Measurements from ENCODE around the gene PIGL.
A peak's percentile ranks its signal among the peaks of the same experiment; 100 is the strongest.

The PIGL gene

GRCh38 chr17:16345565-16345964 is 128.6 kb downstream of the PIGL start:
- no peak overlapping the region for H3K27ac ChIP-seq (ENCODE audit: low read depth, low read length)
- H3K4me1 ChIP-seq (ENCODE audit: control insufficient read depth in 1 of 2, insufficient read depth in 2 of 2, low read length in 2 of 2) = no peaks in the 10 kb centered on the region
- H3K36me3 ChIP-seq (ENCODE audit: control insufficient read depth in 1 of 2, insufficient read depth in 2 of 2, low read length in 2 of 2) = peaks cover 33 to 56% of the 10 kb centered on the region in 2 donors
- no peak overlapping the region for H3K9ac ChIP-seq (ENCODE audit: low read depth in 1 of 2, low read length in 2 of 2)
- H3K27me3 ChIP-seq (ENCODE audit: control insufficient read depth in 1 of 2, insufficient read depth in 2 of 2, low read length in 2 of 2) = no peaks in the 10 kb centered on the region
- H3K4me3 ChIP-seq (ENCODE audit: low read depth in 1 of 2, low read length in 2 of 2) = no peak overlapping the region
- no peaks in the 10 kb centered on the region for H3K9me3 ChIP-seq (ENCODE audit: control insufficient read depth in 1 of 2, low read length in 2 of 2)

GRCh38 chr17:16346721-16347271 is 129.8 kb downstream of the PIGL start:
- no peak overlapping the region for H3K4me3 ChIP-seq (ENCODE audit: low read depth in 1 of 2, low read length in 2 of 2)
- no peak overlapping the region for H3K27ac ChIP-seq (ENCODE audit: low read depth, low read length)
- H3K27me3 ChIP-seq (ENCODE audit: control insufficient read depth in 1 of 2, insufficient read depth in 2 of 2, low read length in 2 of 2) = no peaks in the 10 kb centered on the region
- H3K4me1 ChIP-seq (ENCODE audit: control insufficient read depth in 1 of 2, insufficient read depth in 2 of 2, low read length in 2 of 2) = no peaks in the 10 kb centered on the region
- H3K9me3 ChIP-seq (ENCODE audit: control insufficient read depth in 1 of 2, low read length in 2 of 2) = no peaks in the 10 kb centered on the region
- H3K36me3 ChIP-seq (ENCODE audit: control insufficient read depth in 1 of 2, insufficient read depth in 2 of 2, low read length in 2 of 2) = peaks cover 33 to 56% of the 10 kb centered on the region in 2 donors
- no peak overlapping the region for H3K9ac ChIP-seq (ENCODE audit: low read depth in 1 of 2, low read length in 2 of 2)

GRCh38 chr17:16348586-16348985 is 131.6 kb downstream of the PIGL start:
- Histone ChIP-seq H3K4me3 (ENCODE audit: low read depth in 1 of 2, low read length in 2 of 2) (no peak overlapping the region), H3K9me3 (ENCODE audit: control insufficient read depth in 1 of 2, low read length in 2 of 2) (no peaks in the 10 kb centered on the region), H3K36me3 (ENCODE audit: control insufficient read depth in 1 of 2, insufficient read depth in 2 of 2, low read length in 2 of 2) (peaks cover 24 to 41% of the 10 kb centered on the region in 2 donors), H3K4me1 (ENCODE audit: control insufficient read depth in 1 of 2, insufficient read depth in 2 of 2, low read length in 2 of 2) (no peaks in the 10 kb centered on the region), H3K9ac (ENCODE audit: low read depth in 1 of 2, low read length in 2 of 2) (no peak overlapping the region), H3K27ac (ENCODE audit: low read depth, low read length) (no peak overlapping the region), H3K27me3 (ENCODE audit: control insufficient read depth in 1 of 2, insufficient read depth in 2 of 2, low read length in 2 of 2) (no peaks in the 10 kb centered on the region)

GRCh38 chr17:16349431-16349830 is 132.4 kb downstream of the PIGL start:
- no peak overlapping the region for H3K4me3 ChIP-seq (ENCODE audit: low read depth in 1 of 2, low read length in 2 of 2)
- no peaks in the 10 kb centered on the region for H3K4me1 ChIP-seq (ENCODE audit: control insufficient read depth in 1 of 2, insufficient read depth in 2 of 2, low read length in 2 of 2)
- H3K27me3 ChIP-seq (ENCODE audit: control insufficient read depth in 1 of 2, insufficient read depth in 2 of 2, low read length in 2 of 2) = no peaks in the 10 kb centered on the region
- no peak overlapping the region for H3K9ac ChIP-seq (ENCODE audit: low read depth in 1 of 2, low read length in 2 of 2)
- H3K9me3 ChIP-seq (ENCODE audit: control insufficient read depth in 1 of 2, low read length in 2 of 2) = no peaks in the 10 kb centered on the region
- no peak overlapping the region for H3K27ac ChIP-seq (ENCODE audit: low read depth, low read length)
- peaks cover 16 to 35% of the 10 kb centered on the region in 2 donors for H3K36me3 ChIP-seq (ENCODE audit: control insufficient read depth in 1 of 2, insufficient read depth in 2 of 2, low read length in 2 of 2)

GRCh38 chr17:16351831-16352230 is 134.8 kb downstream of the PIGL start:
- Histone ChIP-seq H3K4me1 (ENCODE audit: control insufficient read depth in 1 of 2, insufficient read depth in 2 of 2, low read length in 2 of 2) (no peaks in the 10 kb centered on the region), H3K27me3 (ENCODE audit: control insufficient read depth in 1 of 2, insufficient read depth in 2 of 2, low read length in 2 of 2) (no peaks in the 10 kb centered on the region), H3K9ac (ENCODE audit: low read depth in 1 of 2, low read length in 2 of 2) (peak overlapping the region; percentile 79 to 92), H3K36me3 (ENCODE audit: control insufficient read depth in 1 of 2, insufficient read depth in 2 of 2, low read length in 2 of 2) (peaks cover 15 to 25% of the 10 kb centered on the region in 2 donors), H3K27ac (ENCODE audit: low read depth, low read length) (no peak overlapping the region), H3K4me3 (ENCODE audit: low read depth in 1 of 2, low read length in 2 of 2) (peak overlapping the region; percentile 83 to 92), H3K9me3 (ENCODE audit: control insufficient read depth in 1 of 2, low read length in 2 of 2) (no peaks in the 10 kb centered on the region)

- Histone ChIP-seq H3K4me1 (ENCODE audit: control insufficient read depth in 1 of 2, insufficient read depth in 2 of 2, low read length in 2 of 2) (no peaks in the 10 kb centered on the region), H3K9ac (ENCODE audit: low read depth in 1 of 2, low read length in 2 of 2) (peak overlapping the region; percentile 79 to 92), H3K9me3 (ENCODE audit: control insufficient read depth in 1 of 2, low read length in 2 of 2) (no peaks in the 10 kb centered on the region), H3K27me3 (ENCODE audit: control insufficient read depth in 1 of 2, insufficient read depth in 2 of 2, low read length in 2 of 2) (no peaks in the 10 kb centered on the region), H3K27ac (ENCODE audit: low read depth, low read length) (no peak overlapping the region), H3K4me3 (ENCODE audit: low read depth in 1 of 2, low read length in 2 of 2) (peak overlapping the region; percentile 83 to 92), H3K36me3 (ENCODE audit: control insufficient read depth in 1 of 2, insufficient read depth in 2 of 2, low read length in 2 of 2) (peaks cover 15 to 21% of the 10 kb centered on the region in 2 donors)
Observed at GRCh38 chr17:16352303-16352666, 135.3 kb downstream of the PIGL start.

- no peaks in the 10 kb centered on the region for H3K4me1 ChIP-seq (ENCODE audit: control insufficient read depth in 1 of 2, insufficient read depth in 2 of 2, low read length in 2 of 2)
- peaks cover 15 to 16% of the 10 kb centered on the region in 2 donors for H3K36me3 ChIP-seq (ENCODE audit: control insufficient read depth in 1 of 2, insufficient read depth in 2 of 2, low read length in 2 of 2)
- H3K4me3 ChIP-seq (ENCODE audit: low read depth in 1 of 2, low read length in 2 of 2) = peak overlapping the region; percentile 83 to 92
- H3K9me3 ChIP-seq (ENCODE audit: control insufficient read depth in 1 of 2, low read length in 2 of 2) = no peaks in the 10 kb centered on the region
- no peaks in the 10 kb centered on the region for H3K27me3 ChIP-seq (ENCODE audit: control insufficient read depth in 1 of 2, insufficient read depth in 2 of 2, low read length in 2 of 2)
- H3K9ac ChIP-seq (ENCODE audit: low read depth in 1 of 2, low read length in 2 of 2) = peak overlapping the region; percentile 79 to 92
- H3K27ac ChIP-seq (ENCODE audit: low read depth, low read length) = peak overlapping the region; percentile 73
Observed at GRCh38 chr17:16352667-16353316, 135.8 kb downstream of the PIGL start.

GRCh38 chr17:16353317-16354174 is 136.5 kb downstream of the PIGL start, which contains the start of gene CENPV:
CENPV (minus strand) TSS chr17:16353469; CDS start chr17:16353436, 33 bp downstream.
- H3K4me1 ChIP-seq (ENCODE audit: control insufficient read depth in 1 of 2, insufficient read depth in 2 of 2, low read length in 2 of 2) = no peaks in the 10 kb centered on the region
- no peaks in the 10 kb centered on the region for H3K9me3 ChIP-seq (ENCODE audit: control insufficient read depth in 1 of 2, low read length in 2 of 2)
- H3K36me3 ChIP-seq (ENCODE audit: control insufficient read depth in 1 of 2, insufficient read depth in 2 of 2, low read length in 2 of 2) = peaks cover 11% of the 10 kb centered on the region in 2 donors
- H3K9ac ChIP-seq (ENCODE audit: low read depth in 1 of 2, low read length in 2 of 2) = peak within 1 kb of the TSS; percentile 79 to 92
- peak within 1 kb of the TSS; percentile 83 to 92 for H3K4me3 ChIP-seq (ENCODE audit: low read depth in 1 of 2, low read length in 2 of 2)
- peak within 1 kb of the TSS; percentile 73 for H3K27ac ChIP-seq (ENCODE audit: low read depth, low read length)
- H3K27me3 ChIP-seq (ENCODE audit: control insufficient read depth in 1 of 2, insufficient read depth in 2 of 2, low read length in 2 of 2) = no peaks in the 10 kb centered on the region

- no peak overlapping the region for H3K27ac ChIP-seq (ENCODE audit: low read depth, low read length)
- no peaks in the 10 kb centered on the region for H3K4me1 ChIP-seq (ENCODE audit: control insufficient read depth in 1 of 2, insufficient read depth in 2 of 2, low read length in 2 of 2)
- H3K27me3 ChIP-seq (ENCODE audit: control insufficient read depth in 1 of 2, insufficient read depth in 2 of 2, low read length in 2 of 2) = no peaks in the 10 kb centered on the region
- H3K9ac ChIP-seq (ENCODE audit: low read depth in 1 of 2, low read length in 2 of 2) = no peak overlapping the region
- H3K4me3 ChIP-seq (ENCODE audit: low read depth in 1 of 2, low read length in 2 of 2) = no peak overlapping the region
- peaks cover under 1% of the 10 kb centered on the region in 2 donors for H3K36me3 ChIP-seq (ENCODE audit: control insufficient read depth in 1 of 2, insufficient read depth in 2 of 2, low read length in 2 of 2)
- no peaks in the 10 kb centered on the region for H3K9me3 ChIP-seq (ENCODE audit: control insufficient read depth in 1 of 2, low read length in 2 of 2)
Observed at GRCh38 chr17:16354585-16354984, 137.6 kb downstream of the PIGL start.

GRCh38 chr17:16358394-16358793 is 141.4 kb downstream of the PIGL start:
- Histone ChIP-seq H3K27ac (ENCODE audit: low read depth, low read length) (no peak overlapping the region), H3K4me3 (ENCODE audit: low read depth in 1 of 2, low read length in 2 of 2) (no peak overlapping the region), H3K9me3 (ENCODE audit: control insufficient read depth in 1 of 2, low read length in 2 of 2) (no peaks in the 10 kb centered on the region), H3K9ac (ENCODE audit: low read depth in 1 of 2, low read length in 2 of 2) (no peak overlapping the region), H3K27me3 (ENCODE audit: control insufficient read depth in 1 of 2, insufficient read depth in 2 of 2, low read length in 2 of 2) (no peaks in the 10 kb centered on the region), H3K4me1 (ENCODE audit: control insufficient read depth in 1 of 2, insufficient read depth in 2 of 2, low read length in 2 of 2) (peaks cover 0 to 3% of the 10 kb centered on the region in 2 donors), H3K36me3 (ENCODE audit: control insufficient read depth in 1 of 2, insufficient read depth in 2 of 2, low read length in 2 of 2) (no peaks in the 10 kb centered on the region)
